Measurements from ENCODE around the gene STIM2.

- TF ChIP-seq POLR2A (IDR thresholded peaks at IDR 0.05) (no peak), CTCF (IDR thresholded peaks at IDR 0.05 in 8 of 11, conservative IDR thresholded peaks at IDR 0.05 in 3 of 11) (no peak), POLR2AphosphoS5 (IDR thresholded peaks at IDR 0.05) (no peak)
Measured at GRCh38 chr4:26947318-26947717, 86.7 kb downstream of the STIM2 start.

Data from spleen (tissue), 7 donors.